GM19324 (cell line): ENCODE results near the gene DAP.
"Not testable (repeated sequence)": the region's sequence is repeated elsewhere in the genome, so short reads cannot be mapped to it uniquely, and the experiment has no call there.

Experiments used
- ATAC-seq: cut with Tn5 transposase; IDR thresholded peaks from one replicate; pipeline ENCODE4 v1.9.1; 2021; ENCODE audit warnings: mild to moderate bottlenecking, moderate library complexity; ENCODE audit not compliant: unreplicated experiment, low FRiP score

Gene DAP

GRCh38 chr5:10736354-10736753 is 24.7 kb downstream of the DAP start:
- no peak for ATAC-seq

GRCh38 chr5:10735569-10736276 is 25.3 kb downstream of the DAP start:
- peak; percentile 68 for ATAC-seq

- no peak for ATAC-seq
Measured at GRCh38 chr5:10734832-10735523, 26.1 kb downstream of the DAP start.

- no peak for ATAC-seq
Measured at GRCh38 chr5:10734037-10734709, 26.9 kb downstream of the DAP start.

- peak; percentile 2 for ATAC-seq
Measured at GRCh38 chr5:10733426-10733825, 27.6 kb downstream of the DAP start.

DNA sequence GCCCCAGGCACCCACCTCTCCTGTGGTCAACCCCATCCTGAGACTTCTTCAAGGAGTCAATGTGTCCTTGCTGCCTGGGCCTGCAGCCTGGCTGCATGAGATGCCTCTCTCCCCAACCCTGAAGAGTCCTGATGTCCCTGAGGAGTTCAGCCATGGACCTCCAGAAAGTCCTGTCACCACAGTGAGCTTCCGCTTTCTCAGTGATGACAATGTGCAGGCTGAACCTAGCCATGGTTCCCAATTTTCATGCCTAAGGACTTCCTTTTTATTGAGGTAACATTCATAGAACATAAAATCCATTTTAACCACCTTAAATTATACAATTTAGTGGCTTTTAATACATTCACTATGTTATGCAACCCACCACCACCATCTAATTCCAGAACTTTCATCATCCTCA is 29.1 kb downstream of the DAP start:
- no peak for ATAC-seq

DNA sequence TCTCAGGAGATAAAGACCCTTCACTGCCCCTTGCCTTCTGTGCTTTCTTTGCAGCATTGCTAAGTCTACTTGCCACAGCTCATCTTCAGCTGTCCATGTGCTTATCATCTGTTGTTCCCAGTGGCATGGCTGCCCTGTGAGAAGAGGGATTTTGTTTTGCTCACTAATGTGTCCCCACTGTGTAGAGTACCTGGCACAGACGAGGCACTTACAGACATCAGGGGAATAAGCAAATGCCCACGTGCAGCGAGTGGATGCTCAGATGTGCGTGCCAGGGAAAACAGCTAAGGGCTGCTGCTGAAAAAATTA is 31.0 kb downstream of the DAP start:
- ATAC-seq, result no peak

DNA sequence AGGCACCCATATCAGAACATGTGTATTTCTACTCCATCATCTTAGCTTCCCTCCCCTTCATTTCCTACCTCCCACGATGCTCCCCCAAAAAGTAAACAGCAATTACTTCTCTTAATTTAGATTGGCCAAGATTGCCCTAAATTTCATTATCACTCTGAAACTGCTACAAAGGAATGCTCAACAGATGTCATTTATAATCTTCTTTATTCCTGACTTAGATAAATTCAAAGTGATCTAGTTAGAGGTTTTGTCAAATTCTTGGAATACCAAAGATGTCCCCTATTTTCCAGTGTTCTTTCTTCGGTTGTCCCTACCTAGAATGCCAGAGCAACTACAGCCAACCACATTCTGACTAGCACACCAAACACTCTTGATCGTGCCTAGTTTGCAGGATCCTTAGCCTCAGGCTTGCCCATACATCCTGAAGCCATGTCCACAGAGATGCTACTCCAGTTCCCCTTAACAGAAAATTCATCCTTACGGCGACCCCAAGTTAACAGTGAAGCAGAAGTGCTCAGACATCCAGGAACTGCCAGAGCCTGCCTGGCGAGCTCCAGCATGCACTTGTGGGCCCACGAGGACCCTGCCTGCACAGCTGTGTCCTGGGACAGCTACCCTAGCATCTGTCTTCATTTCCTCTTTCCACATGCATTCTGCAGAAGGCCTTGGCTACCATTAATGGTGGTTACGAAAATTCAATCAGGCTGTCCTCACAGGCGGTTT is 31.6 kb downstream of the DAP start:
- ATAC-seq, result no peak

DNA sequence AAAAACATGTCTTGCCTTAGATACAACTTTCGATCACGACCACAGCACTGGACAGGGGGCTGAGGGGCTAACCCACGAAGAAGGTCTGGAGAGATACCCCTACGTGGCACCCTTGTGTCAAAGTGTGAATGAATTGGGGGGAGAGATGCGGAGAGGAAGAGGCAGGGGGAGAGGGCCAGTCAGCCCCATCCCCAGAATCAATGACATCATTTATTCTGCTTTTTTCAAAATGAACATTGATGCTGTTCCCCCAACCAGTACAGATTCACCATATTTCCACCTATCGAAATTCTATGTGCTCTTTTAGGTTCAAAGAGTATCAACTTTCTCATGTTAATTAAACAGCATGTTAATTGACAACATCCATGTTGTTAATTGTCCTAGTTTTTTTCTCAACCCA is 32.4 kb downstream of the DAP start:
- ATAC-seq, result no peak

GRCh38 chr5:10727861-10728260 is 33.2 kb downstream of the DAP start:
- no peak for ATAC-seq

DNA sequence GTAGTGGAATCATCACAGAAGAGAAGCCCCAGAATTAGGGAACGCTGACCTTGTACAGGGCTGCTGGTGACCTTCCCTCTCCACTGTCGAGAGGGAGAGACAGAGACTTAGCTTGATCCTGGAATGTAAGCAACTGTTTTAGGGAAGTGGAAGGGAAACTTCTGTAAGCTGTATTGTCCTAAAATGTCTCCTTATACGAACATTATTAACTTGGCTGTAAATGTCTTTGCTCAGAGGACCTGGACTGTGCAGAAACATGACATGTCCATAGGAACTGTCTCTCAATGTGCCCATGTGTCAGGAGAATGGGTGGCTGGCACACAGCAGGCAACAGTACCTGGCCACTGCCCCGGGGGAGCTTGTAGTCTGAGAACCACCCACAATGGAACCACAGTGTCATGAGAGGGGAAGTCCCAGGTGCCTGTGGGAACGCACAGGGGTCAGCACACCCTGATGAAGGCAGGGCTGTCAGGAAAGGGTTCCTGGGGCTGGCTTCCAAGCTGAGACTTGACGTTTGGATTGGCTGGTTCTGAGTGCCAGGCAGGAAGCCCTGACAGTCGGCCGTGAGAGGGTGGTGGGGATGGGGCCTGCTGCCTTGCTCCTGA is 34.0 kb downstream of the DAP start:
- ATAC-seq, result peak; percentile 83

DNA sequence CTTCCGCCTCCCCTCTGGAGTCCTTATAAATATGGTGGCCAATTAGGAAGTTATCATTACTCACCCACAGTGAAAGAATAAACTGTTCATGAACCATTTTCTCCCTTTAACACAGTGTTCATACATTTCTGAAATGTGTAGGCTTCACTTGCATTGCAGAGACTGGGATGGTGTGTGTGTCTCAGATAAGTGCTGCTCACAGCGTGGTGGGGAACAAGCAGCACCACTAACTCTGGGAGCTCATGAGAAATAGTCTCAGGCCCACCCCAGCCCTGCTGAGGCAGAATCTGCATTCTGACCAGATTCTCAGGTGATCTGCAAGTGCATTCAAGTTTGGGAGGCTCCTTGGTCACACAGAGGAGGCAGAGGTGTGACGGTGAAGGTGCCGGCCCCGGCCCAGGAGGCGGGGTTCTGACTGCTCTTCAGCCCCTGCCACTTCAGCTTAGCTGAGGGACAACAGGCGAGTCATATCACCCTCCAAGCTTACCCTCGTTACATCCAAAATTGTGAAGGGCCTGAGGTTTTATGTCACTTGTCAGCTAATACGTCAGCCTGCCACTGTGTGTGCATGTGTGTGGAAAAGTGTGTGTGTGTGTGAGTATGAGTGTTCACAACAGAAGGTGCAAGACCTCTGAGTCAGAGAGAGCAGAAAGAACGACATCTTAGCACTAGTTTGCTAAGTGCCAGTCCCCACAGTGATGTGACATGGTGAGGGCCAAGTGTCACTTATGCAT is 34.7 kb downstream of the DAP start:
- ATAC-seq, result no peak

DNA sequence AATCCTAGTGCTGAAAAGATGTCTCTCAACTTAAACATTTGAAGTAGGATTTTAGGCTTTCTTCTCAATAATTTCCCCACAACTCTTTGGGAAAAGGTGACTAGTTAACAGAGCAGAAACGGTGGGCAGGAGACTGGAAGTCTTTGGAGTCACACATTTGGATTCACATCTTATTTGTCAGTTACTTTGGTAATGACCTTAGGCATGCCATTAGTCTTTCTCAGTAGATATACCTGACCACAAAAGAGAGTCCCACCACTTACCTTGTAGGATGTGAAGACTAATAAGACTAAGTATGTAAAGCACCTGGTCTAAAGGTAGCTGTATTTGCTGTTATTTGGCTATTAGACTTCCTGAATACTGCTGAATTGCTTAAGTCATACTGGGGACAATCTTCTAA is 35.4 kb downstream of the DAP start:
- no peak for ATAC-seq

DNA sequence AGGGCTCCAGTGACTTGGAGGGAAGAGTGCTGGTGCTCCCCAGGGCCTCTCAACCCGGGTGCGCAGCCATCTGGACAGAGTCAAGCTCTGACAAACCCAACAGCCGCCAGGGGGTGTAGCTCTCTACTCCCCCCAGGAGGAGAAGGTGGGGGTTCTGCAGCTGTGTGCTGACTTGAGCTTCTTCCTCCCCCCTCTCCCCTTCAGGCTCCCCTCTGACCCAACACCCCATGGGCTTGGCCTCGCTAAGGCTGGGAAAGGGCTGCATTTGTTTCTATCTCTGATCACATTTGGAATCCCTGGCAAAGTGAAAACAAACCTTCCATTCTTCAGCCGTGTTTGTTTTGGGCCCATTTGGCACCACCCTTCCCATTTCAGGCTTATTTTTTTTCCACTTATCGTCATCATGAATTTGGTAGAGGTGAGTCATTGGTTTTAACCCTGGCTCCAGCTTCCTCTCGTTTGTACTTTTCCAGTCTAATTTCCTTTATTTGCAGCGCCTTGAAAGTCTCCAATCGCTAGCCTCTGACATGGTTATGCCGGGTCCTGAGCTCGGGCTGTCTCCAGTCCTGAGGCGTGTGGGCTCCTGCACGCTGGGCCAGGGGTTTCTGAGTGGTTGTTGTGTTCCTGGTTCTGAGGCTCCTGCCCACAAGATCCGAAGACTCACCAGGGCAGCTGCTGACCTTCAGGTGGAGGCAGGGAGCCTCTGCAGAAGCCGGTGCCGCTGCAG is 36.1 kb downstream of the DAP start:
- ATAC-seq, result no peak

- ATAC-seq, result no peak
Measured at GRCh38 chr5:10723514-10723913, 37.5 kb downstream of the DAP start.

- ATAC-seq, result not testable (repeated sequence)
Measured at GRCh38 chr5:10720766-10721165, 40.3 kb downstream of the DAP start.

- ATAC-seq, result no peak
Measured at GRCh38 chr5:10719965-10720364, 41.1 kb downstream of the DAP start.

- ATAC-seq, result not testable (repeated sequence)
Measured at GRCh38 chr5:10718617-10719016, 42.4 kb downstream of the DAP start.

GRCh38 chr5:10716825-10717224 is 44.2 kb downstream of the DAP start:
- ATAC-seq, result not testable (repeated sequence)
